Tibial nerve (tissue), 4 donors: Measurements from ENCODE around the gene SLC25A21. TPM values are rescaled to one million over a fixed set of nuclear protein-coding genes. Genes with fewer than 3 reads are reported as not detected.

Experiments used
- DNase-seq, 2 donors: peaks; one replicate each; pipeline ENCODE4 v3.0.0-alpha.2; 2019; ENCODE audit warnings: low spot score in 2 of 2
- H3K27ac ChIP-seq, 4 donors: fragments of 200-600 bp; sonication (generic) in 3 of 4; one replicate each; pipeline ENCODE4 v1.5.1; 2017 to 2019; ENCODE audit warnings: mild to moderate bottlenecking in 1 of 4
- H3K27me3 ChIP-seq, 2 donors: fragments of 200-600 bp; sonication (generic) in 1 of 2; one replicate each; pipeline versions ENCODE4 v1.5.1 to v1.6.0; 2017 to 2019
- H3K36me3 ChIP-seq, 3 donors: fragments of 200-600 bp; sonication (generic); one replicate each; pipeline ENCODE4 v1.5.1; 2018 to 2019
- H3K4me1 ChIP-seq, 4 donors: fragments of 200-600 bp; sonication (generic) in 3 of 4; one replicate each; pipeline ENCODE4 v1.5.1; 2017 to 2019
- H3K4me3 ChIP-seq, 4 donors: fragments of 200-600 bp; sonication (generic) in 3 of 4; one replicate each; pipeline ENCODE4 v1.5.1; 2017 to 2019; ENCODE audit warnings: mild to moderate bottlenecking in 1 of 4, moderate library complexity in 1 of 4
- H3K9me3 ChIP-seq, 4 donors: fragments of 200-600 bp; sonication (generic) in 3 of 4; one replicate each; pipeline ENCODE4 v1.5.1; 2017 to 2019
- CTCF ChIP-seq, 5 experiments: fragments of 200-600 bp in 3 of 5; fragments of 450-650 bp in 2 of 5; sonication (generic) in 3 of 5; IDR thresholded peaks; one replicate each; pipeline ENCODE4 v1.5.1; 2016 to 2019; ENCODE audit warnings: antibody characterized with exemption in 5 of 5, mild to moderate bottlenecking in 3 of 5, moderate library complexity in 2 of 5
- EP300 ChIP-seq, 2 donors: sonication (generic); formaldehyde crosslinking; IDR thresholded peaks; one replicate each; pipeline ENCODE4 v1.6.1; 2017; ENCODE audit warnings: antibody characterized with exemption in 2 of 2, mild to moderate bottlenecking in 1 of 2
- POLR2A ChIP-seq, 2 donors: fragments of 450-650 bp; IDR thresholded peaks; one replicate each; pipeline ENCODE4 v1.6.1; 2017; ENCODE audit warnings: antibody characterized with exemption in 2 of 2, mild to moderate bottlenecking in 2 of 2, moderate library complexity in 2 of 2
- WGBS, 2 donors: methylation state at CpG; one replicate each; pipeline ENCODE4 v1.1.5; 2018; 5-methylcytosine and 5-hydroxymethylcytosine counted together
- total RNA-seq, 4 donors: library from RNA; depleted of rRNA; stranded (reverse); fragments of >200 nt; gene quantifications; one replicate each; pipeline ENCODE4 v1.1.0, GENCODE V29; 2016

Gene SLC25A21
- total RNA-seq, 4 donors from 2014 or later: 0.30 to 0.98 (median 0.42) TPM; not detected in 1

- no peak for DNase-seq
- no peaks in the 10 kb centered on the region for H3K27me3 ChIP-seq
- H3K27ac ChIP-seq: no peak overlapping the region
- peaks cover 0 to 12% (median 0%) of the 10 kb centered on the region in 4 donors for H3K4me1 ChIP-seq
- no peaks in the 10 kb centered on the region for H3K9me3 ChIP-seq
- 40 to 50% methylated on average over 3 of the region's 3 CpGs for WGBS, 2 donors
- TF ChIP-seq CTCF (IDR thresholded peaks at IDR 0.05) (no peak), EP300 (IDR thresholded peaks at IDR 0.05) (no peak), POLR2A (IDR thresholded peaks at IDR 0.05) (no peak)
- no peaks in the 10 kb centered on the region for H3K36me3 ChIP-seq
- H3K4me3 ChIP-seq: no peak overlapping the region
Measured at GRCh38 chr14:37060496-37061260, 111.7 kb downstream of the SLC25A21 start.

GRCh38 chr14:37057776-37058175 is 114.6 kb downstream of the SLC25A21 start:
- DNase-seq: no peak
- no peak for TF ChIP-seq CTCF (IDR thresholded peaks at IDR 0.05)
- TF ChIP-seq POLR2A (IDR thresholded peaks at IDR 0.05): no peak
- TF ChIP-seq EP300 (IDR thresholded peaks at IDR 0.05): no peak
- 49 to 56% methylated on average over 3 of the region's 3 CpGs for WGBS, 2 donors
- Histone ChIP-seq H3K27me3 (no peaks in the 10 kb centered on the region), H3K4me3 (no peak overlapping the region), H3K36me3 (no peaks in the 10 kb centered on the region), H3K27ac (no peak overlapping the region), H3K9me3 (peaks cover 0 to 15% (median 0%) of the 10 kb centered on the region in 4 donors), H3K4me1 (peaks cover 0 to 12% (median 0%) of the 10 kb centered on the region in 4 donors)

- no peak overlapping the region for H3K4me3 ChIP-seq
- WGBS, 2 donors: 72 to 73% methylated on average over 3 of the region's 3 CpGs
- no peak overlapping the region for H3K27ac ChIP-seq
- peaks cover 0 to 9% (median 0%) of the 10 kb centered on the region in 4 donors for H3K4me1 ChIP-seq
- no peaks in the 10 kb centered on the region for H3K36me3 ChIP-seq
- H3K9me3 ChIP-seq: peaks cover 0 to 15% (median 0%) of the 10 kb centered on the region in 4 donors
- no peak for DNase-seq
- H3K27me3 ChIP-seq: no peaks in the 10 kb centered on the region
- TF ChIP-seq EP300 (IDR thresholded peaks at IDR 0.05) (no peak), CTCF (IDR thresholded peaks at IDR 0.05) (no peak)
Measured at GRCh38 chr14:37056473-37056872, 115.9 kb downstream of the SLC25A21 start.

GRCh38 chr14:37054869-37055268 is 117.5 kb downstream of the SLC25A21 start:
- no peaks in the 10 kb centered on the region for H3K36me3 ChIP-seq
- H3K27me3 ChIP-seq: no peaks in the 10 kb centered on the region
- H3K27ac ChIP-seq: no peak overlapping the region
- H3K4me3 ChIP-seq: no peak overlapping the region
- 98 to 99% methylated on average over 2 of the region's 2 CpGs for WGBS, 2 donors
- no peak for DNase-seq
- peaks cover 0 to 15% (median 0%) of the 10 kb centered on the region in 4 donors for H3K9me3 ChIP-seq
- H3K4me1 ChIP-seq: no peaks in the 10 kb centered on the region
- TF ChIP-seq POLR2A (IDR thresholded peaks at IDR 0.05): no peak

DNA sequence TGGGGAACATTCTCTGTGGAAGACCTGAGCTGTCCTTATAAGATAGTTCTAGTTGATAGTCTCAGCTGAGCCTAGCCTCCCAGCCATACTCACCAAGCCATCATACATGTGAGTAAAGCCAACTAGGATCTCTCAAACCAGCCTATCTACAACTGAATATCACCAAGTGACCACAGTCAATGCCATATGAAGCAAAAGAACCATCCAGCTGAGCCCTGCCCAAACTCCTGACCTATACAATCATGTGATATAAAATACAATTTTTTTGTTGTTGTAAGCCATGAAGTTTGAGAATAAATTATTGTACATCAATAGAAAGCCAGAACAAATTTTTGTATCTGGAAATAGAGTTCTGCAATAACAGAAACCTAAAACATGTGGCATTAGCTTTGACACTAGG is 118.3 kb downstream of the SLC25A21 start:
- no peak overlapping the region for H3K27ac ChIP-seq
- DNase-seq: no peak
- H3K9me3 ChIP-seq: peaks cover 0 to 15% (median 0%) of the 10 kb centered on the region in 4 donors
- TF ChIP-seq EP300 (IDR thresholded peaks at IDR 0.05) (no peak), POLR2A (IDR thresholded peaks at IDR 0.05) (no peak), CTCF (IDR thresholded peaks at IDR 0.05) (no peak)
- no peaks in the 10 kb centered on the region for H3K36me3 ChIP-seq
- no peaks in the 10 kb centered on the region for H3K4me1 ChIP-seq
- H3K4me3 ChIP-seq: no peak overlapping the region
- H3K27me3 ChIP-seq: no peaks in the 10 kb centered on the region
